ENCODE results near the gene SRBD1.

SRBD1 gene

GRCh38 chr2:45631955-45632354 is 20.9 kb upstream of the SRBD1 start:
- DNase-seq (ENCODE audit: low read depth) = no peak

GRCh38 chr2:45631319-45631718 is 20.3 kb upstream of the SRBD1 start:
- no peak for DNase-seq (ENCODE audit: low read depth)

GRCh38 chr2:45629971-45630370 is 18.9 kb upstream of the SRBD1 start:
- DNase-seq (ENCODE audit: low read depth) = no peak

- DNase-seq (ENCODE audit: low read depth) = no peak
These were observed 16.8 kb upstream of the SRBD1 start for GRCh38 chr2:45627911-45628310.

- DNase-seq (ENCODE audit: low read depth) = no peak
These were observed 15.5 kb upstream of the SRBD1 start for GRCh38 chr2:45626387-45627221.

GRCh38 chr2:45625824-45626223 is 14.8 kb upstream of the SRBD1 start:
- no peak for DNase-seq (ENCODE audit: low read depth)

- no peak for DNase-seq (ENCODE audit: low read depth)
These were observed 12.0 kb upstream of the SRBD1 start for GRCh38 chr2:45623098-45623497.

GRCh38 chr2:45622336-45623075 is 11.4 kb upstream of the SRBD1 start:
- no peak for DNase-seq (ENCODE audit: low read depth)

GRCh38 chr2:45617496-45617895 is 6.4 kb upstream of the SRBD1 start:
- DNase-seq (ENCODE audit: low read depth) = no peak

- no peak for DNase-seq (ENCODE audit: low read depth)
These were observed 5.8 kb upstream of the SRBD1 start for GRCh38 chr2:45616658-45617411.

GRCh38 chr2:45614871-45615415 is 3.9 kb upstream of the SRBD1 start:
- no peak for DNase-seq (ENCODE audit: low read depth)

- DNase-seq (ENCODE audit: low read depth) = no peak
These were observed 3.3 kb upstream of the SRBD1 start for GRCh38 chr2:45614330-45614729.

GRCh38 chr2:45612731-45613130 is 1.7 kb upstream of the SRBD1 start:
- no peak for DNase-seq (ENCODE audit: low read depth)

GRCh38 chr2:45612285-45612684 is 1.2 kb upstream of the SRBD1 start:
- DNase-seq (ENCODE audit: low read depth) = no peak

- DNase-seq (ENCODE audit: low read depth) = peak; percentile 30
These were observed 617 bp downstream of the SRBD1 start for GRCh38 chr2:45610281-45611019.

- no peak for DNase-seq (ENCODE audit: low read depth)
These were observed 3.4 kb downstream of the SRBD1 start for GRCh38 chr2:45607701-45608100.

- no peak for DNase-seq (ENCODE audit: low read depth)
These were observed 4.3 kb downstream of the SRBD1 start for GRCh38 chr2:45606796-45607195.

- DNase-seq (ENCODE audit: low read depth) = no peak
These were observed 6.0 kb downstream of the SRBD1 start for GRCh38 chr2:45605116-45605515.

GRCh38 chr2:45602624-45603023 is 8.4 kb downstream of the SRBD1 start:
- no peak for DNase-seq (ENCODE audit: low read depth)

- no peak for DNase-seq (ENCODE audit: low read depth)
These were observed 12.5 kb downstream of the SRBD1 start for GRCh38 chr2:45598545-45598944.

GRCh38 chr2:45596761-45597160 is 14.3 kb downstream of the SRBD1 start:
- no peak for DNase-seq (ENCODE audit: low read depth)

Data from stimulated activated CD8-positive, alpha-beta memory T cell treated with anti-CD3 and anti-CD28 coated beads, Interleukin-4, amount 100 ng/mL, for 24 hours (primary cell).